ENCODE data around the gene CLTC. TPM values are rescaled to one million over a fixed set of nuclear protein-coding genes. Genes with fewer than 3 reads are reported as not detected.
A peak's percentile ranks its signal among the peaks of the same experiment; 100 is the strongest.

CLTC gene
- total and polyA plus RNA-seq, 2 of the 13 experiments (the other 11 are each of a cell fraction or from before 2014, with no cell fraction given), result 134 to 283 TPM

- peak; percentile 98 for TF ChIP-seq ZNF670 (CRISPR knock-in tag; IDR thresholded peaks at IDR 0.05; ENCODE audit: borderline replicate concordance)
- peak; percentile 83 for TF ChIP-seq FOXK2 (IDR thresholded peaks at IDR 0.05)
- peak; percentile 54 for TF ChIP-seq THRA (CRISPR knock-in tag; IDR thresholded peaks at IDR 0.05; ENCODE audit: borderline replicate concordance)
- TF ChIP-seq ZNF710 (CRISPR knock-in tag; IDR thresholded peaks at IDR 0.05; ENCODE audit: borderline replicate concordance), result peak; percentile 13; the same call in 1 of the 2 replicates
- TF ChIP-seq PREB (CRISPR knock-in tag; IDR thresholded peaks at IDR 0.05), result no peak
- peak; percentile 98 for TF ChIP-seq CREM (IDR thresholded peaks at IDR 0.05)
- peak; percentile 56; the same call in 1 of the 2 replicates for TF ChIP-seq CREM (CRISPR knock-in tag; IDR thresholded peaks at IDR 0.05)
- TF ChIP-seq ZNF746 (CRISPR knock-in tag; IDR thresholded peaks at IDR 0.05), result peak; percentile 87
- TF ChIP-seq ZNF354B (CRISPR knock-in tag; IDR thresholded peaks at IDR 0.05), result 0 out of 2 replicates have a peak, but pooled peaks have one; percentile 5
- peak; percentile 92 for TF ChIP-seq SAP130 (CRISPR knock-in tag; IDR thresholded peaks at IDR 0.05; ENCODE audit: low read depth)
- TF ChIP-seq THAP8 (CRISPR knock-in tag; IDR thresholded peaks at IDR 0.05; ENCODE audit: borderline replicate concordance), result peak; percentile 82; the same call in 1 of the 2 replicates
- TF ChIP-seq MXD3 (CRISPR knock-in tag; IDR thresholded peaks at IDR 0.05), result peak; percentile 80; the same call in 1 of the 2 replicates
- TF ChIP-seq ZNF777 (CRISPR knock-in tag; IDR thresholded peaks at IDR 0.05), result peak; percentile 24; the same call in 1 of the 2 replicates
- TF ChIP-seq NFYB (CRISPR knock-in tag; IDR thresholded peaks at IDR 0.05), result peak; percentile 48; the same call in 1 of the 2 replicates
- no peak for TF ChIP-seq PAF1 (CRISPR knock-in tag; IDR thresholded peaks at IDR 0.05)
- TF ChIP-seq ZNF574 (CRISPR knock-in tag; IDR thresholded peaks at IDR 0.05), result peak; percentile 91
- TF ChIP-seq ZNF124 (CRISPR knock-in tag; IDR thresholded peaks at IDR 0.05), result peak; percentile 85
- peak; percentile 71; the same call in 1 of the 2 replicates for TF ChIP-seq ZNF550 (CRISPR knock-in tag; IDR thresholded peaks at IDR 0.05; ENCODE audit: borderline replicate concordance)
- TF ChIP-seq DRAP1 (CRISPR knock-in tag; IDR thresholded peaks at IDR 0.05), result peak; percentile 91
- TF ChIP-seq SOX6 (IDR thresholded peaks at IDR 0.05), result no peak
- peak; percentile 82 for TF ChIP-seq SOX6 (CRISPR knock-in tag; IDR thresholded peaks at IDR 0.05)
Measured at GRCh38 chr17:59619298-59620063, at the start of gene CLTC (continued).
